ENCODE results near the gene IRS2.
A peak's percentile ranks its signal among the peaks of the same experiment; 100 is the strongest.

Gene IRS2

DNA sequence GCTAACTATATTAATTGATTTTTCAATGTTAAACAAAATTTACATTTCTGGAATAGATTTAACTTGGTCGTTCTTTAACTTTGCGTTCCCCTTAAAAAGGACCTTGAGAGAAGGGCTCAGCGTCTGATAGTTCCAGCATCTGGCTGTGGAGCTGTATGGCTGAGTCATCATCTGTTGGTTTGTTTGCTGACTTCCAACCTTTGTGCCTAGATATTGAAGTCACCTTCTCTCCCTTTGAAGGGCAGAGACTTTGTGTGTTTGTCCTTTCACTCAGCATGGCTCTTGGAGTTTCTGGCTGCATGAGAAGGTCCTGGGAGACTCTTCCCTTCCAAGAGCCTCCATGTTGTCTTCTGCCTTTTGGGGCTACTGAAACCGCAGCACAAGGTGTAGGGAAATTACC is 16.6 kb upstream of the IRS2 start:
- DNase-seq: no peak

DNA sequence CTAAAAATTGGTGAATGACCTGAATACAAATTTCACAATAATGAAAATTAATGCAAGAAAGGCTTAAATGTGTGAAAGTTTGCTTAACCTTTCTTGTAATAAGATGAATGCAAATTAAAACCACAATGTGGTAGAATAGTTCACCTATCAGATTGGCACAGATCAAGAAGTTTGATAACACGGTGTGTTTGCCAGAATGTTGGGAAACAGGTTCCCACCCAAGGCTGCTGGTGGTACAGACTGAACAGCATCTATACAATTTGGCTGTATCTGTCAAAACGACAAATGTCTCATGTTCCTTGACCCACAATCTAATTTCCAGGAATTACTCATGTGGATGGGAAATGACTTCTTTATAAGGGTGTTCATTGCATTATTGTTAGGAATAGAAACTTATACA is 8.6 kb upstream of the IRS2 start:
- no peak for DNase-seq

DNA sequence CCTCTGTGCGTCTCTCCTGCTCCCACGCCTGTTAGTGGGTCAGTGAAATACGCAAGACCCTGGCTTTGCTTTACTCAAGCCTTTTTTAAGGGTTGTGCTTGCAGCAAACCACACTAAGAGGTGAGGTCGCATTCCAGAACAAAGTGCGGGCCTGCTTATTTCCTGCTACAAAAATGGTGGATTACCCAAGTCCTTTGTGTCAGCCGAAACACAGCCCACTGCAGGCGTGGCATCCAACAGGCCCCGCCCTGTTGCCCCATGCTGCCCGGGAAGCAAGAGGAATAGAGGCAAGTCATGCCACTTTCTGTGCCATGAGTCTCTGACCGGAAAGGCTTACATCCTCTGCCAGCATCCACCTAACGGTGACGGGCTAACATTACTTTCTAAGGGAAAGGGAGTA is 7.7 kb upstream of the IRS2 start:
- no peak for DNase-seq

DNA sequence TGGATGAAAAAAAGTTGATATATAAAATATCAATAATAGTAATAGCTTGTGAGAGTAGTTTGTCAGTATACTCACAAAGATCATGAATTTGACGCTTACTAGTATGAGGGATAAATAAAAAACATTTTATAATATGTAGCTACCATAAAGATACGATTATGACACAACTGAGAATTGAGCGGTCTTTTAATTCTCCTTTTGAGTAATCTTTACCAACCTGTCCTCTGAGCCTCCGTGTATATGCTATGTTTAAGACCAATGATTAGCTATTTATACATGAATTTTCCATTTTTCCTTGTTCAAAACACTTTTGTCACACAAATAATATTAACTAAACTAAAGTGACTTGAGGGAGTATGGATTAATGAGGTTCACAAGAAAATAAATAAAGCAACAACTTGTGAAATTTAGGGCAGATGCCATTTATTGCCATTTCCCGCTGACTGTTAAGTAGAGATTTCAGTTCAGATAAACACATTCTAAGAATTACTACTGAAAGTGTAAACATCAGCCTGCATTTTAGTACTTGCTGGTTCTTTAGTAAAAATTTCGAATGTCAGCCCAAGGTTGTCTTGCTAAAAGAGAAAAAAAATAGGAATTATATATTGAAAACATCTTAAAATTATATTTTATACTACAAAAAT is 6.2 kb upstream of the IRS2 start:
- DNase-seq: no peak

DNA sequence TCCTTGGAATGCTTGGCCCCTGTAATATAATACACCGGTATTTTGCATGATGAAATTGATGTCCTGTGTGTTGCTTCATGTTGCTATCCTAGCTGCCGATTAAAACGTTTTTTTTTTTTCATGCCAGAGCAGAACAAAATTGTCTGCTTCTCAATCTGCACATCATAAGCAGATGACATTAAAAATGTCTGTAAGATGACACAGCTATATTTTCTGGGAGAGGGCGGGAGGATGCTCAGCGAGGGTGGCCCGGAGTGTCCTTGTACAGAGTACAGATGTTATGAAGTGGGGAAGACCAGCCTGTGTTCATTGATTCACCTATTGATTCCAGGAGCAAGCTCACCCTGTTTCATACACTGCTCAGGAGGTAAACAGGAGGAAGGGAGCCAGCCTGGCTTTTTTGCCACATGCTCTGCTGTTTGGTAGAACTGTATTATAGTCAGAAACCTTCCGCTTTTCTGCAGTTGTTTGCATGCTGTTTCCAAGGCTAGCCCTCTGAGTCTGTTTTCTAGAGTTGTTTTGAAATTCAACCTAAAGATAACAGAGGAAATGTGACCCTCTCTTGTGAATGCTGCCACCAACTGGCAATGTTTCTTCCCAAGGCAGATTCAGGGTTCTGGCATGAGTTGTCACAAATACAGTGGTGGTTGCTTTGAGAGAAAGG is 4.7 kb upstream of the IRS2 start:
- DNase-seq: peak; percentile 57

DNA sequence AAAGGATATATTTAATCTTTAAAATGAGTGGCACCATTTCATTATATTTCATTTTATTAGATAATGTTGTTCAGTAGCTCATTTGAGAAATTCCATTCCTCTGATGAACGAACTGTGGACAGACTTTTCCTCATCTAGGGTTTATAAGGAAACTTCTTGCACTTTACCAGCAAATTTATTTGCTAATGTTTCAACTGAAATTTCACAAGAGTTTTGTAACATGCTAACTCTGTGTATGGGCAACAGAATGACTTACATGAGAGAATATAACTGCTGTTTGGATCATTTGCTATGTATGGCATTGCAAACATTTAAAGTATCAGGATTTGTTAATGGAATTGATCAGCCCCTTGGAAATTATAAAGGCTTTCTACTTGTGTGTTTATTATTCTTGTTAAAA is 3.7 kb upstream of the IRS2 start:
- DNase-seq: no peak

DNA sequence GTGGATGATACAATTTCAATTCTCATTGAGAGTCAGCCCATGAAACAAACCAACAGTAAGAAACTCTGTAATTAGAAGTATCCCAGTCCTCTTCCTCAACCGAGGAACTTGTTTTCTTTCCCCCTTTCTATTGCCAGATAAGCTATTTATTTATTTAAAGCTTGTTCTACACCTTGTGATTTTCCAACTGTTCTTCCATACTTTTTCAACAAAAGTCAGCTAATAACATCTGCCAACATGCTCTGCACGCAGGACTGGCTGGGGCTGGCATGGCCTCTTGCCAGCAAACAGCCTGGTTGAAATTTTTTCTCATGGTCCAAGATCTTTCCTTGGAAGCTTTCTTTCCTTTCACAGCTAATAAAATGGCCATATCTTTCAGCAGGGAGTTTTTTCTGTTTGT is 2.9 kb upstream of the IRS2 start:
- peak; percentile 67 for DNase-seq

DNA sequence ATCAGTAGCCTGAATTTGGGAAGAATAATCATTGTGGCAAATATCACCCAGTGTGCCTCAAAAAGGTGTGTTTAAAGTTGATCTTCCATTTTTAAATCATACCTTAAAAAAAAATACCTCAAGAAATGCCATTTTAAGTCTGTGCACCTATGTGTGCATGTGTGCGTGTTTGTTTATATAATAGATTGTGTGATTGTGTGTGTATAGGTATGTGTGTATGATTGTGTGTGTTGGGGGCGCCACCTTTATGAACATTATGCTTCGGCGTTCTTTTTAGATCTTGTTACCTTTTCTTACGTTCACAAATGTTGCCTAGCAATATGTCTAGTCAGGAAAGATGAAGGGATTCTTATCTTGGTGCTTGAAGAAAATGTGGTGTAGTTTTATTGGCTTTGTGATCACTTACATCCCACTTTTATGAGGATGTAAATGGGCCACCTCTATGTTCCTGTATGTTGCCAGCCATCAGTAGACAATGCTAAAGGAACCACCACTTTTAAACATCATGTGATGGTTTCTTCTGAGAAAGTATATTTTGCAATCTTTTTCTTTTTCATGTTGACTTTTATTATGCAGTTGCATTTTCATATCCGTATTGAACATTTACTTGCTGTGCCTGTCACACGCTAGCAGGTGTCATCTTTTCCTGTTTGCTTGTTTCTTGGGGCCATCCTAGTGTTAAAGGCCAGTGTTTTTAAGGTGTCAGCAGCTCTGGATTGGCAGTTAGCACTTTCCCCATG is 2.2 kb upstream of the IRS2 start:
- no peak for DNase-seq

DNA sequence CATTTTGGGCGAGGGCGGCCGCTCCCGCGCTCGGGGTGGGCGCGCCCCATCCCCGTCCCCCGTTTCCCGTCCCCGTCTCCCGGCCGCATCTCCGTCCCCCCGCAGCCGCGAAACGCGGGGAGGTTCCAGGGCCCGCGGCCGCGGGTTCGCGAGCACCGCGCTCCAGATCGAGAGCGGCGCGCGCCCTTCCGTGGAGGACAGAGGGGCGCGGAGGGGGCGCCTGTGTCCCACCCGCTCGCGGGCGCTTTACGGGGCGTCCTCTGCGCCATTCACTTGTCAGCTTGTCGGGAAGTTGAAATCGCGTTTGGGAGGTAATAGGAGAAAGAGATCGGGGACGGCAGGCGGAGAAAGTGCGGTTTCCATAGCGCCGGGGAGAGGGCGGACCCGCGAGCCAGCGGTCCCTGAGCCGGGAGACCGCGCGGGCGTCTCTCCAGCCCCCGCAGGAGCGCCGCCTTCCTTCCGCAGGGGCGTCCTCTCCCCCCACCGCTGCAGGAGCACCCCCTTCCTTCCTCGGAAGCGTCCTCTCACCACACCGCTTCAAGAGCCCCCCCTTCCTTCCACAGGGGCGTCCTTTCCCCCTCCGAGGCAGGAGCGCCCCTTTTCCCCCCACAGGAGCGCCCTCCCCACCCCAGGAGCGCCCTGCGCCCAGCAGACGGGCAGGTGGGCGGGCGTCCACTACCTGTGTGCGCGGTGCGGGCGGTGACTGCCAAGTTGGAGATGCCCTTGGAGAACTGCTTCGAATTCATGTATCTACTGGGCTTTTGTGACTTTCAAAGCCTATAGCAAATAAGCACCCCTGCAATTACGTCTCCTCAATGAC is 962 bp upstream of the IRS2 start:
- peak; percentile 79 for DNase-seq

DNA sequence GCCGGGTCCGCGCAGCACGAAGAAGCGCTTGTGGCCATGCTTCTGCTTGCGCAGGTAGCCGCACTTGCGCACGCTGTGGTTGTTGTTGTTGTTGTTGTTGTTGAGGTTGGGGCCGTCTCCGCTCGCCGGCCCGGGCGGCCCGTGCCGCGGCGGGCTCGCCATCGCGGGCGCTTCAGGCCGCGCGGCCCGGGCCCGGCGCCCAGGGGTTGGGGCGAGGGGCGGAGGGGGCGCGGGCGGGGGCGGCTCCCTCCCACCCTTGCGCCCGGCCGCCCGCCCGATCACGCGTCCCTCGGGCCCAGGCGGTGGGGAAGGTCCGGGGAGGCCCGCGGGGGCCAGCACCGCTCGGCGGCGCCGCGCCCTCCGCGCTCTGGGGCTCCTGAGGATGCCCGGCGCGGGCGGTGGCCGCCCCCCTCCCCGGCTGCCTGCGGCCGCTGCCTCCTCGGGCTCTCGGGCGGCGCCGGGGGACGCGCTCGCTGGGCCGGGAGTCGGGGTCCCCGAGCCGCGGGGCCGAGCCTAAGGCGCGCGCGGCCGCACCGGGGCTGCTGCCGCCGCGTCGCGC is 412 bp downstream of the IRS2 start:
- DNase-seq: peak; percentile 65

DNA sequence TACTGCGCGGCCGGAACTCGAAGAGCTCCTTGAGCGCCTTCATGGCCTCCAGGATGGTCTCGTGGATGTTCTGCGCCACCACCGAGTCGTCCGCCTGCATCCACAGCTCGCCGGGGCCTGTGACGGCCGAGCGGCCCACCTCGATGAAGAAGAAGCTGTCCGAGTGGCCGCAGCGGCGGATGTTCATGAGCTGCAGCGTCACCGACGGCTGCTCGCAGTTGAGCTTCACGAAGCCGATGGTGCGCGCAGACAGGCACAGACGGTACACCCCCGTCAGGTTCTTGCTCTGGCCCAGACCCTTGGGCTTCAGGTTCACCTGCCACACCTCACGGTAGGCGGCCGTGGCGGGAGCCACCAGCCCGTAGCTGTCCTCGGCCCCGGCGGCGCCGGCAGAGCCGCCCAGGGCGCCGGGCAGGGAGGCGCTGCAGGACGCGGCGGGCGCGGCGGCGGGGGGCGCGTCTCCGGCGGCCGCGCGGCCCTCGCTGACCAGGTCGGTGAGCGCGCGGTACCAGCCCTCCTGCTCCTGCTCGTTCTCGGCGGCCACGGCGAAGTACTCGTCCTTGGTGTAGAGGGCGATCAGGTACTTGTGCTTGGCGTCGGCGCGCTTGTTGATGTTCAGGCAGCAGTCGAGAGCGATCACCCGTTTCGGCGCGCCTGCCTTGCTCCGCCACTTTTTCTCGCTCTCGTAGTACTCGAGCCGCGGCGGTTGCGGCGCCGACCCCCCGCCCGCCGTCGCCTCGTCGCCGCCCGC is 1.1 kb downstream of the IRS2 start:
- peak; percentile 75 for DNase-seq

DNA sequence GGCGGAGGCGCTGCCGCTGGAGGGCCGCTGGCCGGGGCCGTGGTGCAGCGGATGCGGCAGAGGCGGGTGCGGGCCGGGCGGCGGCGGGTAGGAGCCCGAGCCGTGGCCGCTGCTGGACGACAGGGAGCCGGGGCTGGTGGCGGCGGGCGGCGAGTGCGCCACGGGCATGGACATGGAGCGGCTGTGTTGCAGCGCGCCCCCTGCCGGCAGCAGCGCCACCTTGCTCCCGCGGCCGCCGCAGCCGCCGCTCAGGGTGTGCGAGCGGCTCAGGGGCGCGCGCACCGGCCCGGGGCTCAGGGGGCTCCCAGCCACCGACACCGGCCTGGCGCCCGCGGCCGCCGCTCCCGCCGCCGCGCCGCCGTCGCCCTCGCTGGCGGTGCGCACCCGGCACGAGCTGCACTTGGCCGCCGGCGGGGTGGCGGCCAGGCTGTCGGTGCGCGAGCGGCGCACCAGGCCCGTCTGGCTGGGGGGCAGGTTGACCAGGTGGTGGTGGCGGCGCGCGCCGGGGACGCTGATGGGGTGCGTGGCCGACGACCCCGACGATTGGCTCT is 1.7 kb downstream of the IRS2 start:
- peak; percentile 73 for DNase-seq

DNA sequence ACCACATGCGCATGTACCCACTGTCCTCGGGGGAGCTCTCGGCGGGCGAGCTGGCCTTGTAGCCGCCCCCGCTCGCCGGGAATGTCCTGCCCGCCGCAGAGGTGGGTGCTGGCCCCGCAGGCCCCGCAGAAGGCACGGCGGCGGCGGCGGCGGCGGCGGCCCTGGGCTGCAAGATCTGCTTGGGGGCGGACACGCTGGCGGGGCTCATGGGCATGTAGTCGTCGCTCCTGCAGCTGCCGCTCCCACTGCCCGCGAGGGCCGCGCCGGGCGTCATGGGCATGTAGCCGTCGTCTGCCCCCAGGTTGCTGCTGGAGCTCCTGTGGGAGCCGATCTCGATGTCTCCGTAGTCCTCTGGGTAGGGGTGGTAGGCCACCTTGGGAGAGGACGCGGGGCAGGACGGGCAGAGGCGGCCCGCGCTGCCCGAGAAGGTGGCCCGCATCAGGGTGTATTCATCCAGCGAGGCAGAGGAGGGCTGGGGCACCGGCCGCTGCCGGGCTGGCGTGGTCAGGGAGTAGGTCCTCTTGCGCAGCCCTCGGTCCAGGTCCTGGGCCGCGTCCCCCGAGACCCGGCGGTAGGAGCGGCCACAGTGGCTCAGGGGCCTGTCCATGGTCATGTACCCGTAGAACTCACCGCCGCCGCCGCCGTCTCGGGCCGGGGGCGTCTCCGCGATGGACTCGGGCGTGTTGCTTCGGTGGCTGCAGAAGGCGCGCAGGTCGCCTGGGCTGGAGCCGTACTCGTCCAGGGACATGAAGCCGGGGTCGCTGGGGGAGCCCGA is 2.4 kb downstream of the IRS2 start:
- DNase-seq: no peak

DNA sequence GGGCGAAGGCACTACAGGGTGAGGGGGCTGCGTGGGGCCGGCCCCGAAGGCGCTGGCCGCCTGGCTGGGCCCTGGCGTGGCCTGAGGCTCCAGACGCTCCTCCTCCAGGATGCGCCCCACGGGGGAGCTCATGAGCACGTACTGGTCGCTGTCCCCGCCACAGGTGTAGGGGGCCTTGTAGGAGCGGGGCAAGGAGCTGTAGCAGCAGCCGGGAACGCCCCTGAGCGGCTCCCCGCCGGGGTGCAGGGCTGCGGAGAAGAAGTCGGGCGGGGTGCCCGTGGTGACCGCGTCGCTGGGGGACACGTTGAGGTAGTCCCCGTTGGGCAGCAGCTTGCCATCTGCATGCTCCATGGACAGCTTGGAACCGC is 3.0 kb downstream of the IRS2 start:
- no peak for DNase-seq

DNA sequence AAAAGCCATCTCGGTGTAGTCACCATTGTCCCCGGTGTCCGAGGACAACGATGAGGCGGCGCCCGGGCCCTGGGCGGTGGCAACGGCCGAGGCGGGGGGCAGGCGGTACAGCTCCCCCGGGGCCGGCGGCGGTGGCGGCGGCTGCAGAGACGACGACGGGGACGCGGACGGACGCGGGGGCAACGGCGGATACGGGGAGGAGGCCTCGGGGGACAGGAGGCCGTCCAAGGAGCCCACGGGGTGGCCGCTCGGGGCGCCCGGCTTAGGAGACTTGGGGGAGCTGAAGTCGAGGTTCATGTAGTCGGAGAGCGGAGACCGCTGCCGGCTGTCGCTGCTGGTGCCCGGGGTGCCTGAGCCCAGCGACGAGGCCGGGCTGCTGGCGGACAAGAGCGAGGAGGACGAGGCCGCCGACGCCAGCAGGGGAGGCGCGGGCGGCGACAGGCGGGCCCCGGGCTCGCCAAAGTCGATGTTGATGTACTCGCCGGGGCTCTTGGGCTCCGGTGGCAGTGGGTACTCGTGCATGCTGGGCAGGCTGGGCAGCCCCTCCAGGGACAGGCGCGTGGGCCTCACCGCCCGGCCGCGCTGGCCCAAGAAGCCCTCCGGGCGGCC is 3.5 kb downstream of the IRS2 start:
- no peak for DNase-seq

DNA sequence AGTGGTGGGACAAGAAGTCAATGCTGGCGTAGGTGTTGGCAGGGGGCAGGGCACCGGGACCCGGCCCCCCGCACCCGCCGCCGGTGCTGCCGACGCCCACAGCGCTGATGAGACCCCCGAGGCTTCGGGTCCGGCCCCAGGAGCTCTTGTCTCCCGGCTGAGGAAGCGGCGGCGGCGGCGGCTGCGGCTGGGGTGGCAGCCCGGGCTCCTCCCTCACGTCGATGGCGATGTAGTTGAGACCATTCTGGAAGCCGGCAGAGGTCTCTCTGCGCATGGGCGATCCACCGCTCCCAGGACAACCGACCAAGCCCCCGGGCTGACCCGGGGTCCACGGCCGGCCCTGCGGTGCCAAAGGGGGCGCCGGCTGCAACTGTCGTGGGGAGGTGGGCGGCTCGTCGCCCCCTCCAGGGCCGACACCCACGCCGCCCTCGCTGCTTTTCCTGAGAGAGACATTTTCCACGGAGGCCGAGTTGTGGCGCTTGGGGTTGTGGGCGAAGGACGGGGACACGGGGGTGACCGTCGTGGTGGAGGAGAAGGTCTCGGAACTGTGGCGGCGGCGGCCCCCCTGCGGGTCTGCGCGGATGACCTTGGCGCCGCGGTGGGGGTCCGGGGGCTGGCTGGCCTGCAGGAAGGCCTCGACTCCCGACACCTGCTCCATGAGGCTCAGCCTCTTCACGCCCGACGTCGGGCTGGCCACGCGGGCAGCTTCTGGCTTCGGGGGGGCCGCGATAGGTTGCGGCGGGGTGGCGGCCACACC is 4.1 kb downstream of the IRS2 start:
- no peak for DNase-seq

DNA sequence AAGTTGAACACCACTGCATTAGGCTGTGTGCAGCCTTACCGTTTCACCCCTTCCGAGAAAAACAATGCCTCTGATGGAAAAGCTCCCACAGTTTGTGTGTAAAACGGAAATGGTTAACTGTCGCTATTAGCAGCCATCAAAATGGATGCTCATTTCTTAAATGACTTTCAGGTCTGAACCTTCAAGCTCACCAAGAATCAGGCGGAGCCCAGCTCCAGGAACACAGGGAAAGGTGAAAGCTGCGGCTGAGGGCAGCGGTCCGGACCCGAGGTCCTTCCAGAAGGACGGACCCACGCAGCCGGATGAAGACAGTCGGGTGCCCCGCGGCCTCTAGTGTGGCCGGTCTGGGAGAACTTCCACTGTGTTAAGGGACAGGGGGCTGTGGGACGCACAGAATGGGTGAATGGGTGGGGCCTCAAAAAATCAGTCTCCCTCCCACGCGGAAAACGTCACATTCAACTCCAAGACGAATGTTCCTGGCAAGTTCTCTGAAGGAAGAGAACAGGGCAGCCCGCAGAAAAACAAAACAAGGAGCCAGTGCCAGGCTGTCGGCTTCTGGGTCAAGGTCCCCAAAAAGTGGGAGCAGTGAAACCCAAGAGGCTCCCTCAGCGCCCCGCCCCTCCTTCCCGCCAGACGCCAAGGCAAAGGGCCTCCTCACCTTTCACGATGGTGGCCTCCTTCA is 4.9 kb downstream of the IRS2 start:
- DNase-seq: peak; percentile 18

DNA sequence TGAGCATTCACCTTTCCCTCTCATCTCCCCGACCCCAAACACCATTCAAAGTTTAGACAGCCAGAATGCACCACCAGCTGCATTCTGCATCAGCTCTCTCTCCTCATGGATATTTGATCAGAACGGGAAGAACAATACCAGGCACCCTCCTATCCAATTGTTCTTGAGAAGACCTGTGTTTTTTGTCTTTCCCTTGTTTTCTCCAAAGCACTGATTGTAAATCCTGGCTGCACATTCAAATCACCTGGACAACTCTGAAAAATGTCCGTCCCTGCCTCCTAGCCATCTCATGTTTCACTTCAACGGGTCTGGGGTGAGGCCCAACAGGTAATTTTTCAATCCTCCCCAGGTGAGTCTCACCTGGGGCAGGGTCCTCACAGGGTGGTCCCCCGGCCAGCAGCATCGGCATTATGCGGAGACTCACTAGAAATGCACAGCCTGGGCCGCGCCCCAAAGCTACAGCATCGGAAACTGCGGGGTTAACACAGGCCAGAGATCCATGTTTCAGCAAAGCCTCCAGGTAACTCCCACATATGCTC is 5.5 kb downstream of the IRS2 start:
- DNase-seq: no peak

DNA sequence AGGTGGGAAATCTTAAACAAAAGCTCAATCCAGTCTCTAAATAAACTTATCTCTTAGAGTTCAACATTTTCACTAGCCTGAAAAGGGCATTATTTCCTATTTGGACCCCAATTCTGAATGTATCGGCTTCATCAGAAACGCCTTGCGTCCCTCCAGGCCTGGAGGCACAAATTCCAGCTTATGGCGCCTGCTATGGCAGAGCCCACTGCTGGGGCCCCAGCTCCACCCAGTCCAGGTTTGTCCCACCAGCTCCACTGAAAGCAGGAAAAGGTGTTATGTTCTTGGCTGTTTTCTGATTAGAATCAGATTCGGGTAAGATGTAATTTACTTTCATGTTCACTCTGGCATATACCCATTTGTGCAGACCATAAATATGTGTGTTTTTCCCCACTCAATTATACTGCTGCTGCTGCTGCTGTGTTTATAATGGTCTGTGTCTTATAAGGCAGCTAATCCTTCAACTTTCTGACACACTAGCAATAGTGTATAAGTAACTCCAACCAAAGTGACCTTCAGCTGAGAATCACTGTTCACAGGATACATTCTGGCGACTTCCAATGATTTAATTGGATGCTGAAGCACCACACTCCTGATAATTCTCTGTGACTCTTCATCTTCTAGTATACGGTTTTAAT is 6.4 kb downstream of the IRS2 start:
- no peak for DNase-seq
